Vagina (tissue), 2 donors: ENCODE measurements around the gene B4GALNT4.

Experiments used
- POLR2A ChIP-seq, 2 donors: fragments of 450-650 bp; IDR thresholded peaks; one replicate each; pipeline ENCODE4 v1.6.1; 2017; ENCODE audit warnings: antibody characterized with exemption in 2 of 2, mild to moderate bottlenecking in 2 of 2, moderate library complexity in 2 of 2
- POLR2AphosphoS5 ChIP-seq, 2 donors: sonication (generic); formaldehyde crosslinking; IDR thresholded peaks; one replicate each; pipeline ENCODE4 v1.9.0; 2017; ENCODE audit warnings: antibody characterized with exemption in 2 of 2, mild to moderate bottlenecking in 2 of 2, low read depth in 1 of 2; ENCODE audit not compliant: insufficient read depth in 1 of 2
- TF ChIP-seq, protein P1 (sequence below), 3 experiments: fragments of 450-650 bp in 2 of 3; fragments of 200-600 bp in 1 of 3; sonication (generic) in 1 of 3; IDR thresholded peaks; one replicate each; pipeline ENCODE4 v1.5.1; 2017 to 2019; ENCODE audit warnings: antibody characterized with exemption in 3 of 3, mild to moderate bottlenecking in 2 of 3, moderate library complexity in 2 of 3

DNA sequence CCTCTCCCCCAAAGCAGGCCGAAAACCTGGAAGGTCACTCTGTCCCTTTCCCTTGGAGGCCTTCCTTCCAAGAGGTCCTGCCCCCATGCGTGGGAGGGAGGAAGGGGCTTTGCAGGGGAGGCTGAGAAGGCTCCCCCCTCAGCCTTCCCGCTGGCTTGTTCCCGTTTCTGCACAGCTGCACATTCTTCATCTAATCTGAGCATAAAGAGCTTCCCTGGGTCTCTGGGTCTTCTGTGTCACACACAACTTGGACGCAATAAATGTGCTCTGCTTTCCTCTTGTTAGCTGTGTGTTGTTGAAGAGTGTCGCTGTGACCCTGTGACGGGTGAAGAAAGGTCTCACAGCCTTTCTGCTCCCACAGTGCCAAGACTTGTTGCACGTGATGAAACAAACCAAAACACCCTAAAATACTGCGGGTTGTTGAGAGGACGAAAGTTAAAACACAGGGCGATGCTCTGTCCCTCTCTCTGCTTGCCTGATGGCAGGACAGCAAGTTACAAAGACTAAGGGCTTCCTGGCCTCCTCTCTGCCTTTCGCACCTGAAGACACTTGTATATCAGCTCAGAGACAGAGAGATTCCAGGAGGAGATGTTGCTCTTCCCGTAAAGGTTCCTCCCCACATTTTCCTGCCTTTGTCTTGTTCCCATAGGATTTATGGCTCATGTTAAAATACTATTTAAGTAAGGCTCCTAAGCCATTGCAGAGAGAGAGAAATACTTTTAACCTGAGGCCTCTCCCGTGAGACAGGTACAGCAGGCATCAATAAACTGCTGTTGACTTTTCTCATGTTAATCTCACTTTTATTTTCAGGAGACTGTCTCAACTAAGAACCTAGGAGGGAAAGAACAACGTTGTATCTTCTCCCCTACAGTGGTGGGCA is 33.3 kb upstream of the B4GALNT4 start:
- TF ChIP-seq, protein P1, sequence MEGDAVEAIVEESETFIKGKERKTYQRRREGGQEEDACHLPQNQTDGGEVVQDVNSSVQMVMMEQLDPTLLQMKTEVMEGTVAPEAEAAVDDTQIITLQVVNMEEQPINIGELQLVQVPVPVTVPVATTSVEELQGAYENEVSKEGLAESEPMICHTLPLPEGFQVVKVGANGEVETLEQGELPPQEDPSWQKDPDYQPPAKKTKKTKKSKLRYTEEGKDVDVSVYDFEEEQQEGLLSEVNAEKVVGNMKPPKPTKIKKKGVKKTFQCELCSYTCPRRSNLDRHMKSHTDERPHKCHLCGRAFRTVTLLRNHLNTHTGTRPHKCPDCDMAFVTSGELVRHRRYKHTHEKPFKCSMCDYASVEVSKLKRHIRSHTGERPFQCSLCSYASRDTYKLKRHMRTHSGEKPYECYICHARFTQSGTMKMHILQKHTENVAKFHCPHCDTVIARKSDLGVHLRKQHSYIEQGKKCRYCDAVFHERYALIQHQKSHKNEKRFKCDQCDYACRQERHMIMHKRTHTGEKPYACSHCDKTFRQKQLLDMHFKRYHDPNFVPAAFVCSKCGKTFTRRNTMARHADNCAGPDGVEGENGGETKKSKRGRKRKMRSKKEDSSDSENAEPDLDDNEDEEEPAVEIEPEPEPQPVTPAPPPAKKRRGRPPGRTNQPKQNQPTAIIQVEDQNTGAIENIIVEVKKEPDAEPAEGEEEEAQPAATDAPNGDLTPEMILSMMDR (IDR thresholded peaks at IDR 0.05) = no peak
- no peak for TF ChIP-seq POLR2A (IDR thresholded peaks at IDR 0.05)
- TF ChIP-seq POLR2AphosphoS5 (IDR thresholded peaks at IDR 0.05; ENCODE audit: insufficient read depth in 1 of 2, low read depth in 1 of 2) = peak; percentile 48 to 70
